Ishikawa (cell line): Measurements from ENCODE around the gene MTHFD1L.

Source experiments
- CEBPB ChIP-seq: IDR thresholded peaks from 2 replicates; pipeline ENCODE4 v1.6.1; 2012
- CREB1 ChIP-seq: IDR thresholded peaks from 2 replicates; pipeline ENCODE4 v1.6.1; 2012; ENCODE audit warnings: low read depth
- EGR1 ChIP-seq: IDR thresholded peaks from 2 replicates; pipeline ENCODE4 v1.6.1; 2012
- EP300 ChIP-seq: IDR thresholded peaks from 2 replicates; pipeline ENCODE4 v1.6.1; 2012; ENCODE audit warnings: borderline replicate concordance
- FOXM1 ChIP-seq: IDR thresholded peaks from 2 replicates; pipeline ENCODE4 v1.6.1; 2012; ENCODE audit warnings: low read depth, borderline replicate concordance
- MAX ChIP-seq: IDR thresholded peaks from 2 replicates; pipeline ENCODE4 v1.6.1; 2012
- NFIC ChIP-seq: IDR thresholded peaks from 2 replicates; pipeline ENCODE4 v1.6.1; 2012
- RAD21 ChIP-seq: IDR thresholded peaks from 2 replicates; pipeline ENCODE4 v1.6.1; 2012; ENCODE audit warnings: low read depth
- TAF1 ChIP-seq: IDR thresholded peaks from 2 replicates; pipeline ENCODE4 v1.6.1; 2012; ENCODE audit warnings: low read depth, mild to moderate bottlenecking
- TCF12 ChIP-seq: IDR thresholded peaks from 2 replicates; pipeline ENCODE4 v1.6.1; 2012; ENCODE audit warnings: low read depth
- TEAD4 ChIP-seq: IDR thresholded peaks from 2 replicates; pipeline ENCODE4 v1.6.1; 2012
- YY1 ChIP-seq: IDR thresholded peaks from 2 replicates; pipeline ENCODE4 v1.6.1; 2012; ENCODE audit warnings: low read depth
- ZBTB7A ChIP-seq: IDR thresholded peaks from 2 replicates; pipeline ENCODE4 v1.6.1; 2012; ENCODE audit warnings: low read depth
- TF ChIP-seq, protein P1 (sequence below): IDR thresholded peaks from 2 replicates; pipeline ENCODE4 v1.6.1; 2012; ENCODE audit warnings: low read depth, mild to moderate bottlenecking
- TF ChIP-seq, protein P2 (sequence below): IDR thresholded peaks from 2 replicates; pipeline ENCODE4 v1.6.1; 2012

The MTHFD1L gene

GRCh38 chr6:151088599-151088935, 223.1 kb downstream of the MTHFD1L start:
- no peak for TF ChIP-seq MAX
- TF ChIP-seq, protein P1, sequence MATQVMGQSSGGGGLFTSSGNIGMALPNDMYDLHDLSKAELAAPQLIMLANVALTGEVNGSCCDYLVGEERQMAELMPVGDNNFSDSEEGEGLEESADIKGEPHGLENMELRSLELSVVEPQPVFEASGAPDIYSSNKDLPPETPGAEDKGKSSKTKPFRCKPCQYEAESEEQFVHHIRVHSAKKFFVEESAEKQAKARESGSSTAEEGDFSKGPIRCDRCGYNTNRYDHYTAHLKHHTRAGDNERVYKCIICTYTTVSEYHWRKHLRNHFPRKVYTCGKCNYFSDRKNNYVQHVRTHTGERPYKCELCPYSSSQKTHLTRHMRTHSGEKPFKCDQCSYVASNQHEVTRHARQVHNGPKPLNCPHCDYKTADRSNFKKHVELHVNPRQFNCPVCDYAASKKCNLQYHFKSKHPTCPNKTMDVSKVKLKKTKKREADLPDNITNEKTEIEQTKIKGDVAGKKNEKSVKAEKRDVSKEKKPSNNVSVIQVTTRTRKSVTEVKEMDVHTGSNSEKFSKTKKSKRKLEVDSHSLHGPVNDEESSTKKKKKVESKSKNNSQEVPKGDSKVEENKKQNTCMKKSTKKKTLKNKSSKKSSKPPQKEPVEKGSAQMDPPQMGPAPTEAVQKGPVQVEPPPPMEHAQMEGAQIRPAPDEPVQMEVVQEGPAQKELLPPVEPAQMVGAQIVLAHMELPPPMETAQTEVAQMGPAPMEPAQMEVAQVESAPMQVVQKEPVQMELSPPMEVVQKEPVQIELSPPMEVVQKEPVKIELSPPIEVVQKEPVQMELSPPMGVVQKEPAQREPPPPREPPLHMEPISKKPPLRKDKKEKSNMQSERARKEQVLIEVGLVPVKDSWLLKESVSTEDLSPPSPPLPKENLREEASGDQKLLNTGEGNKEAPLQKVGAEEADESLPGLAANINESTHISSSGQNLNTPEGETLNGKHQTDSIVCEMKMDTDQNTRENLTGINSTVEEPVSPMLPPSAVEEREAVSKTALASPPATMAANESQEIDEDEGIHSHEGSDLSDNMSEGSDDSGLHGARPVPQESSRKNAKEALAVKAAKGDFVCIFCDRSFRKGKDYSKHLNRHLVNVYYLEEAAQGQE = no peak

DNA sequence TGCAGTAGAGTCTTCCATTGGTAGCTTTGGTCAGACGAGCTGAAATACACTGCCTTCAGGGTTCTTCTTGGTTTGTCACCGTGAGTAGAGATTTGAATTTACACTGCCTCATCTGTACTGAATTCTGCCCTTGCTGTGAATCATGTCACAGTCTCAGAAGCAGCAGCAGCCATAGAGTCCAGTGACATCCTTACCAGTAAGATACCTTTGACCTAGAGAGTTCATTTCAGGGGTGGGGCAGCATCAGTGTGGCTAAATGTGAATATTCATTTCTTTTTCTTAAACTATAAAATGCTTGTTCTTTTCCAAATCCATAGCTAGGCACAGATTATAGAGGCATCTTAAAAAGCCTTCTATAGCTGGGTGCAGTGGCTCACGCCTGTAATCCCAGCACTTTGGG, 223.5 kb downstream of the MTHFD1L start:
- TF ChIP-seq TEAD4 = no peak
- no peak for TF ChIP-seq EGR1
- no peak for TF ChIP-seq ZBTB7A
- TF ChIP-seq NFIC = no peak
- TF ChIP-seq TAF1 = no peak
- no peak for TF ChIP-seq MAX
- TF ChIP-seq, protein P2, sequence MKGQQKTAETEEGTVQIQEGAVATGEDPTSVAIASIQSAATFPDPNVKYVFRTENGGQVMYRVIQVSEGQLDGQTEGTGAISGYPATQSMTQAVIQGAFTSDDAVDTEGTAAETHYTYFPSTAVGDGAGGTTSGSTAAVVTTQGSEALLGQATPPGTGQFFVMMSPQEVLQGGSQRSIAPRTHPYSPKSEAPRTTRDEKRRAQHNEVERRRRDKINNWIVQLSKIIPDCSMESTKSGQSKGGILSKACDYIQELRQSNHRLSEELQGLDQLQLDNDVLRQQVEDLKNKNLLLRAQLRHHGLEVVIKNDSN = no peak
- no peak for TF ChIP-seq CREB1
- TF ChIP-seq, protein P1 = no peak
- no peak for TF ChIP-seq FOXM1
- TF ChIP-seq CEBPB = no peak
- TF ChIP-seq RAD21 = no peak
- TF ChIP-seq YY1 = no peak

- TF ChIP-seq TCF12 (no peak), TAF1 (no peak), FOXM1 (no peak), CEBPB (no peak), EGR1 (no peak), CREB1 (no peak), TEAD4 (no peak)
- TF ChIP-seq, protein P1 = no peak
- TF ChIP-seq, protein P2 = no peak
Observed at GRCh38 chr6:151089978-151090377, 224.5 kb downstream of the MTHFD1L start.

DNA sequence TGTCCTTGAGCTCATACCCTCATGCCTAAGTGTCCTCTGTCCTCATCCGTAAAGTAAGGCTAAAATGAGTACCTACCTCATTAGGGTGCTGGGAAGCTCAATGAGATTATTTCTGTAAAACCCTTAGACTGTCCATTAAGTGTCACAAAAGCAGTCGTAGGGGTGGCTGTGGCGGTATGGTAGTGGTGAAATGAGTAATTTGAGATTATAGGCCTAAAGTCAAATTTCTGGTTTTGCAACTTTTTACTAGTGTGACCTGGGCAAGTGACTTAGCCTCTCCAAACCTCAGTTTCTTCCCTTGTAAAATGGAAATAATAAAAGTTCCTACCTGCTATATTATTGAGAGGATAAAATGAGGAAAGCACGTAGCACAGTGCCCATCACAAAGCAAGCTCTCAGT, 226.1 kb downstream of the MTHFD1L start:
- TF ChIP-seq, protein P2 = no peak
- no peak for TF ChIP-seq CEBPB
- no peak for TF ChIP-seq MAX
- TF ChIP-seq CREB1 = no peak
- no peak for TF ChIP-seq TCF12
- no peak for TF ChIP-seq EP300
- TF ChIP-seq EGR1 = no peak
- no peak for TF ChIP-seq FOXM1
- TF ChIP-seq NFIC = no peak
- TF ChIP-seq TEAD4 = no peak
- TF ChIP-seq YY1 = no peak
- TF ChIP-seq TAF1 = no peak
- no peak for TF ChIP-seq ZBTB7A
- TF ChIP-seq, protein P1 = no peak
- no peak for TF ChIP-seq RAD21
